ENCODE results near the gene FIBCD1. TPM values are rescaled to one million over a fixed set of nuclear protein-coding genes. Genes with fewer than 3 reads are reported as not detected.

FIBCD1 gene
- polyA plus RNA-seq, 1 donor (not counting 4 experiments of a cell fraction or from before 2014, with no cell fraction given), result 0.79 TPM

- H3K79me2 ChIP-seq (ENCODE audit: control insufficient read depth, insufficient read depth, low read length), result no peaks in the 10 kb centered on the region
- H3K36me3 ChIP-seq (ENCODE audit: control insufficient read depth in 2 of 2, extremely low read depth in 1 of 2, insufficient read depth in 2 of 2, low read length in 2 of 2), result no peaks in the 10 kb centered on the region
- H3K9me3 ChIP-seq (ENCODE audit: control insufficient read depth, low read depth, low read length), result no peaks in the 10 kb centered on the region
- peaks cover 74% of the 10 kb centered on the region for H3K27me3 ChIP-seq (ENCODE audit: control insufficient read depth, extremely low read depth, insufficient read depth, low read length)
- no peaks in the 10 kb centered on the region for H3K9me1 ChIP-seq (ENCODE audit: control insufficient read depth, extremely low read depth, insufficient read depth, low read length)
- H3K4me2 ChIP-seq (ENCODE audit: control insufficient read depth, extremely low read depth, insufficient read depth, low read depth, low read length), result no peak overlapping the region
- no peak overlapping the region for H3K4me3 ChIP-seq (ENCODE audit: control insufficient read depth in 2 of 3, extremely low read depth in 1 of 3, insufficient read depth in 2 of 3, low read depth in 1 of 3, low read length in 3 of 3)
- H3K27ac ChIP-seq (ENCODE audit: control insufficient read depth, insufficient read depth, low read length), result no peak overlapping the region
- H2AFZ ChIP-seq (ENCODE audit: control insufficient read depth, low read length), result no peak overlapping the region
- DNase-seq (ENCODE audit: low read depth, low spot score) (no peak), FAIRE-seq (no peak)
- H3K4me1 ChIP-seq (ENCODE audit: control insufficient read depth, extremely low read depth, insufficient read depth, low read length), result no peaks in the 10 kb centered on the region
- H4K20me1 ChIP-seq (ENCODE audit: control insufficient read depth, extremely low read depth, insufficient read depth, low read length), result no peaks in the 10 kb centered on the region
- no peak overlapping the region for H3K9ac ChIP-seq (ENCODE audit: control insufficient read depth, extremely low read depth, insufficient read depth, low read length)
- TF ChIP-seq EZH2 (IDR thresholded peaks at IDR 0.05; ENCODE audit: low read length), result no peak
- TF ChIP-seq, protein P1, sequence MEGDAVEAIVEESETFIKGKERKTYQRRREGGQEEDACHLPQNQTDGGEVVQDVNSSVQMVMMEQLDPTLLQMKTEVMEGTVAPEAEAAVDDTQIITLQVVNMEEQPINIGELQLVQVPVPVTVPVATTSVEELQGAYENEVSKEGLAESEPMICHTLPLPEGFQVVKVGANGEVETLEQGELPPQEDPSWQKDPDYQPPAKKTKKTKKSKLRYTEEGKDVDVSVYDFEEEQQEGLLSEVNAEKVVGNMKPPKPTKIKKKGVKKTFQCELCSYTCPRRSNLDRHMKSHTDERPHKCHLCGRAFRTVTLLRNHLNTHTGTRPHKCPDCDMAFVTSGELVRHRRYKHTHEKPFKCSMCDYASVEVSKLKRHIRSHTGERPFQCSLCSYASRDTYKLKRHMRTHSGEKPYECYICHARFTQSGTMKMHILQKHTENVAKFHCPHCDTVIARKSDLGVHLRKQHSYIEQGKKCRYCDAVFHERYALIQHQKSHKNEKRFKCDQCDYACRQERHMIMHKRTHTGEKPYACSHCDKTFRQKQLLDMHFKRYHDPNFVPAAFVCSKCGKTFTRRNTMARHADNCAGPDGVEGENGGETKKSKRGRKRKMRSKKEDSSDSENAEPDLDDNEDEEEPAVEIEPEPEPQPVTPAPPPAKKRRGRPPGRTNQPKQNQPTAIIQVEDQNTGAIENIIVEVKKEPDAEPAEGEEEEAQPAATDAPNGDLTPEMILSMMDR (optimal IDR thresholded peaks at IDR 0.05 in 1 of 3, IDR thresholded peaks at IDR 0.05 in 1 of 3, conservative IDR thresholded peaks at IDR 0.05 in 1 of 3; ENCODE audit: extremely low read depth in 1 of 3, insufficient read depth in 2 of 3, low read length in 3 of 3), result no peak
- dilution Hi-C loops (cut with MboI; ENCODE audit: extremely low pct_ligation_motif_present, low sequenced_read_pairs), result no loop called here
Measured at GRCh38 chr9:130921300-130921988, 17.6 kb downstream of the FIBCD1 start.

DNA sequence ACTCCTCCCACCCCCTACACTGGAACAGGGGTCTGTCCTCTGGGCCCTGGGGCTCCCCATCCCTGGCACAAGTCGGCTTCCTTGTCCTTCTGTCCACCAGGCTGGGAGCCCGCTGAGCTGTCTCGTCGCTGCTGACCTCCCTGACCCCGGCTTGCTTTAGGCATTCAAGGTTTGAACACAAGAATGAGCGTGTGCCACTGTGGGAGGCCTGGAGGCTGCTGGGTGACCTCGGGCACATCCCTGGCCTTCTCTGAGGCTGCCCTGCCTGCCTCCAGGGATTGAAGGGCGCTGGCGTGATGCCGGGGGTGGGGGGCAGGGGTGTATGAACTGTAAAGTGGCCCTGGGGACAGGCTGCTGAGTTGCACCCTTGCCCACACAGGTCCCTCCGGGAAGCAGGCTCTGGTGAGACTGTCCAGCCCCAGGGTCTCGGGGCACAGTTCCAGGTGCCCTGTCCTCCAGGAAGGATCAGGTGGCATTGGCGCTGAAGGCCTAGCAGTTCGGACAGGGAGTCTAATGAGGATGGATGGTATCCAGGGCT, 18.2 kb downstream of the FIBCD1 start:
- H3K27me3 ChIP-seq (ENCODE audit: control insufficient read depth, extremely low read depth, insufficient read depth, low read length), result peaks cover 78% of the 10 kb centered on the region
- no peak overlapping the region for H3K27ac ChIP-seq (ENCODE audit: control insufficient read depth, insufficient read depth, low read length)
- no peak for FAIRE-seq
- no peaks in the 10 kb centered on the region for H3K79me2 ChIP-seq (ENCODE audit: control insufficient read depth, insufficient read depth, low read length)
- H3K4me3 ChIP-seq (ENCODE audit: control insufficient read depth in 2 of 3, extremely low read depth in 1 of 3, insufficient read depth in 2 of 3, low read depth in 1 of 3, low read length in 3 of 3), result no peak overlapping the region
- TF ChIP-seq EZH2 (IDR thresholded peaks at IDR 0.05; ENCODE audit: low read length), result no peak
- TF ChIP-seq, protein P1 (optimal IDR thresholded peaks at IDR 0.05 in 1 of 3, IDR thresholded peaks at IDR 0.05 in 1 of 3, conservative IDR thresholded peaks at IDR 0.05 in 1 of 3; ENCODE audit: extremely low read depth in 1 of 3, insufficient read depth in 2 of 3, low read length in 3 of 3), result no peak
- no peak overlapping the region for H3K4me2 ChIP-seq (ENCODE audit: control insufficient read depth, extremely low read depth, insufficient read depth, low read depth, low read length)
- H3K9me1 ChIP-seq (ENCODE audit: control insufficient read depth, extremely low read depth, insufficient read depth, low read length), result no peaks in the 10 kb centered on the region
- no peaks in the 10 kb centered on the region for H3K36me3 ChIP-seq (ENCODE audit: control insufficient read depth in 2 of 2, extremely low read depth in 1 of 2, insufficient read depth in 2 of 2, low read length in 2 of 2)
- no peak for DNase-seq (ENCODE audit: low read depth, low spot score)
- no peaks in the 10 kb centered on the region for H3K9me3 ChIP-seq (ENCODE audit: control insufficient read depth, low read depth, low read length)
- dilution Hi-C loops (cut with MboI; ENCODE audit: extremely low pct_ligation_motif_present, low sequenced_read_pairs), result no loop called here
- H3K4me1 ChIP-seq (ENCODE audit: control insufficient read depth, extremely low read depth, insufficient read depth, low read length), result no peaks in the 10 kb centered on the region
- no peaks in the 10 kb centered on the region for H4K20me1 ChIP-seq (ENCODE audit: control insufficient read depth, extremely low read depth, insufficient read depth, low read length)
- no peak overlapping the region for H2AFZ ChIP-seq (ENCODE audit: control insufficient read depth, low read length)
- no peak overlapping the region for H3K9ac ChIP-seq (ENCODE audit: control insufficient read depth, extremely low read depth, insufficient read depth, low read length)

Measured in keratinocyte (primary cell).